WTC11 (cell line): ENCODE results near the gene NTNG2. TPM values are rescaled to one million over a fixed set of nuclear protein-coding genes. Genes with fewer than 3 reads are reported as not detected.
A peak's percentile ranks its signal among the peaks of the same experiment; 100 is the strongest.

Source experiments
- ATAC-seq: fragments of 200-7000 bp; cut with Tn5 transposase; 2 replicates; pipeline ENCODE4 v1.10.0; 2021; ENCODE audit warnings: mild to moderate bottlenecking, moderate library complexity
- CTCF ChIA-PET: fragments of 300-600 bp; sonication (Branson Sonifier 250); formaldehyde crosslinking; loops from one replicate; lab custom pipeline; 2021; ENCODE audit warnings: antibody characterized with exemption; lab: Charles Lee
- POLR2A ChIA-PET: fragments of 350-600 bp; sonication (Branson Sonifier 250); formaldehyde crosslinking; loops from one replicate; lab custom pipeline; 2021; ENCODE audit warnings: antibody characterized with exemption; lab: Charles Lee
- DNase-seq: peaks from one replicate; pipeline ENCODE4 v3.0.0; 2021; ENCODE audit warnings: low spot score
- H3K27ac Mint-ChIP-seq: 2 replicates; pipeline ENCODE4 v1.8.0; 2021; ENCODE audit warnings: mixed read lengths
- H3K27me3 Mint-ChIP-seq: 2 replicates; pipeline ENCODE4 v1.8.0; 2021; ENCODE audit warnings: low read depth, mild to moderate bottlenecking, moderate library complexity, mixed read lengths
- H3K36me3 Mint-ChIP-seq: 2 replicates; pipeline ENCODE4 v1.8.0; 2021; ENCODE audit warnings: mixed read lengths
- H3K4me1 Mint-ChIP-seq: 2 replicates; pipeline ENCODE4 v1.8.0; 2022; ENCODE audit warnings: mixed read lengths
- H3K4me3 Mint-ChIP-seq: 2 replicates; pipeline ENCODE4 v1.8.0; 2021; ENCODE audit warnings: mild to moderate bottlenecking, moderate library complexity, mixed read lengths
- H3K9me3 Mint-ChIP-seq: 2 replicates; pipeline ENCODE4 v1.8.0; 2021; ENCODE audit warnings: mixed read lengths
- ATF2 ChIP-seq: sonication (generic); formaldehyde crosslinking; IDR thresholded peaks from 2 replicates; pipeline ENCODE4 v1.8.1; 2022; ENCODE audit warnings: low read depth, missing genetic modification reagents, borderline replicate concordance
- CDX4 ChIP-seq: fragments of 250-450 bp; sonication (Bioruptor Pico); IDR thresholded peaks from 2 replicates; pipeline ENCODE4 v1.9.0; 2021; ENCODE audit warnings: moderate library complexity, mild to moderate bottlenecking, inconsistent platforms, borderline replicate concordance
- CTCF ChIP-seq: fragments of 200-600 bp; IDR thresholded peaks from 2 replicates; pipeline ENCODE4 v1.8.0; 2022; ENCODE audit warnings: antibody characterized with exemption
- ELF4 ChIP-seq: sonication (generic); formaldehyde crosslinking; IDR thresholded peaks from 2 replicates; pipeline ENCODE4 v1.8.1; 2022; ENCODE audit warnings: low read depth, mild to moderate bottlenecking, moderate library complexity, missing genetic modification reagents
- ESRRA ChIP-seq: sonication (generic); formaldehyde crosslinking; IDR thresholded peaks from 2 replicates; pipeline ENCODE4 v1.8.1; 2022; ENCODE audit warnings: mild to moderate bottlenecking, missing genetic modification reagents, borderline replicate concordance
- GTF2I ChIP-seq: fragments of 250-450 bp; sonication (Bioruptor Pico); conservative IDR thresholded peaks from 2 replicates; pipeline ENCODE4 v1.4.0; 2021; ENCODE audit warnings: mild to moderate bottlenecking
- JAZF1 ChIP-seq: fragments of 250-450 bp; sonication (Bioruptor Pico); IDR thresholded peaks from 2 replicates; pipeline ENCODE4 v1.9.0; 2021; ENCODE audit warnings: moderate library complexity, mild to moderate bottlenecking, inconsistent platforms
- MAX ChIP-seq: sonication (generic); formaldehyde crosslinking; IDR thresholded peaks from 2 replicates; pipeline ENCODE4 v1.8.0; 2022; ENCODE audit warnings: mild to moderate bottlenecking, missing genetic modification reagents
- NFE2L1 ChIP-seq: sonication (generic); formaldehyde crosslinking; IDR thresholded peaks from 2 replicates; pipeline ENCODE4 v1.8.1; 2023; ENCODE audit warnings: missing genetic modification reagents
- PRDM15 ChIP-seq: sonication (generic); formaldehyde crosslinking; IDR thresholded peaks from 2 replicates; pipeline ENCODE4 v1.8.0; 2022; ENCODE audit warnings: missing genetic modification reagents
- RORB ChIP-seq: fragments of 250-450 bp; sonication (Bioruptor Pico); IDR thresholded peaks from 2 replicates; pipeline ENCODE4 v1.9.0; 2021; ENCODE audit warnings: mild to moderate bottlenecking
- ZMAT4 ChIP-seq: fragments of 250-450 bp; sonication (Bioruptor Pico); IDR thresholded peaks from 2 replicates; pipeline ENCODE4 v1.9.0; 2021; ENCODE audit warnings: mild to moderate bottlenecking
- ZNF219 ChIP-seq: sonication (generic); formaldehyde crosslinking; IDR thresholded peaks from 2 replicates; pipeline ENCODE4 v1.8.0; 2023; ENCODE audit warnings: missing genetic modification reagents, mild to moderate bottlenecking, borderline replicate concordance
- ZNF232 ChIP-seq: sonication (generic); formaldehyde crosslinking; IDR thresholded peaks from 2 replicates; pipeline ENCODE4 v1.8.0; 2022; ENCODE audit warnings: mild to moderate bottlenecking, missing genetic modification reagents
- ZNF263 ChIP-seq: sonication (generic); formaldehyde crosslinking; IDR thresholded peaks from 2 replicates; pipeline ENCODE4 v1.8.1; 2022; ENCODE audit warnings: low read depth, mild to moderate bottlenecking, moderate library complexity, missing genetic modification reagents
- ZNF396 ChIP-seq: fragments of 250-450 bp; sonication (Bioruptor Pico); IDR thresholded peaks from 2 replicates; pipeline ENCODE4 v1.8.0; 2021; ENCODE audit warnings: mild to moderate bottlenecking, moderate library complexity, borderline replicate concordance
- ZNF416 ChIP-seq: fragments of 250-450 bp; sonication (Bioruptor Pico); IDR thresholded peaks from 2 replicates; pipeline ENCODE4 v1.9.0; 2021; ENCODE audit warnings: mild to moderate bottlenecking, inconsistent platforms
- total RNA-seq: library from RNA; stranded (reverse); gene quantifications from 3 replicates; pipeline ENCODE4 v1.2.3, GENCODE V29; 2021

The NTNG2 gene
- total RNA-seq, 1 experiment from 2014 or later, result 3.1 TPM

GRCh38 chr9:132184124-132184523, 22.3 kb downstream of the NTNG2 start:
- ATAC-seq, result peak; percentile 9; the same call in 1 of the 2 replicates
- Mint-ChIP-seq H3K27ac (no peak overlapping the region), H3K27me3 (peaks cover 38% of the 10 kb centered on the region), H3K9me3 (no peaks in the 10 kb centered on the region), H3K4me3 (no peak overlapping the region), H3K4me1 (peaks cover 52% of the 10 kb centered on the region), H3K36me3 (no peaks in the 10 kb centered on the region)
- CTCF ChIA-PET, result interaction anchor here (1.1 to 8.0 kb wide), 7 partner anchors 9 to 227 kb away, joined by 3 to 140 read pairs (median 20); no protein-coding TSS in a partner anchor
- POLR2A ChIA-PET, result no interaction called here
- DNase-seq, result no peak
- no peak for TF ChIP-seq RORB
- no peak for TF ChIP-seq ZMAT4 (CRISPR knock-in tag)
- no peak for TF ChIP-seq ZNF219
- no peak for TF ChIP-seq ESRRA (CRISPR knock-in tag)
- TF ChIP-seq PRDM15 (CRISPR knock-in tag), result no peak; the same call in 1 of the 2 replicates
- no peak for TF ChIP-seq GTF2I (CRISPR knock-in tag)
- TF ChIP-seq JAZF1 (CRISPR knock-in tag), result no peak
- no peak for TF ChIP-seq MAX

GRCh38 chr9:132185073-132186009, 23.5 kb downstream of the NTNG2 start:
- Mint-ChIP-seq H3K9me3 (no peaks in the 10 kb centered on the region), H3K27ac (no peak overlapping the region), H3K36me3 (no peaks in the 10 kb centered on the region), H3K4me3 (peak overlapping the region; percentile 37; the same call in 1 of the 2 replicates), H3K4me1 (peaks cover 52% of the 10 kb centered on the region)
- CTCF ChIA-PET, result interaction anchor here (0.6 to 8.0 kb wide), 15 partner anchors 15 to 484 kb away, joined by 3 to 140 read pairs (median 5); no protein-coding TSS in a partner anchor
- no peak for DNase-seq
- ATAC-seq, result no peak
- TF ChIP-seq RORB, result no peak
- TF ChIP-seq ELF4 (CRISPR knock-in tag), result peak; percentile 33; the same call in 1 of the 2 replicates
- TF ChIP-seq ZNF396 (CRISPR knock-in tag), result no peak
- no peak for TF ChIP-seq ATF2 (CRISPR knock-in tag)
- peak; percentile 99 for TF ChIP-seq ZNF263 (CRISPR knock-in tag)
- TF ChIP-seq CDX4, result no peak
- TF ChIP-seq, all 79 proteins: peak for 2
- POLR2A ChIA-PET, result interaction anchor here (0.6 to 1.2 kb wide), 5 partner anchors 19 to 97 kb away, joined by 3 to 9 read pairs (median 3); no protein-coding TSS in a partner anchor
- peaks cover 40% of the 10 kb centered on the region for H3K27me3 Mint-ChIP-seq

GRCh38 chr9:132187121-132187620, 25.3 kb downstream of the NTNG2 start:
- Mint-ChIP-seq H3K36me3 (no peaks in the 10 kb centered on the region), H3K27me3 (peaks cover 36% of the 10 kb centered on the region), H3K27ac (no peak overlapping the region), H3K9me3 (no peaks in the 10 kb centered on the region), H3K4me1 (peaks cover 49% of the 10 kb centered on the region)
- ATAC-seq (no peak), DNase-seq (no peak)
- TF ChIP-seq NFE2L1 (CRISPR knock-in tag) (no peak), ZNF416 (CRISPR knock-in tag) (no peak), CTCF (no peak), ZNF396 (CRISPR knock-in tag) (no peak), ZNF232 (CRISPR knock-in tag) (no peak)
- TF ChIP-seq, all 79 proteins: peak for 0
- ChIA-PET POLR2A (no interaction called here), CTCF (interaction anchor here (0.5 to 8.0 kb wide), 9 partner anchors 17 to 583 kb away, joined by 3 to 140 read pairs (median 4); no protein-coding TSS in a partner anchor)
- H3K4me3 Mint-ChIP-seq, result peak overlapping the region; percentile 50
